LNCaP clone FGC (cell line): ENCODE measurements around the gene SLAMF9.
A peak's percentile ranks its signal among the peaks of the same experiment; 100 is the strongest.

ENCODE experiments used
- DNase-seq: peaks from one replicate; pipeline ENCODE4 v3.0.0-alpha.2; 2011; ENCODE audit warnings: low read depth
- H3K4me3 ChIP-seq: 2 replicates; pipeline ENCODE4 v1.5.1; 2011; ENCODE audit warnings: mild to moderate bottlenecking, low read depth, low read length, control low read depth
- TF ChIP-seq, protein P1 (sequence below): IDR thresholded peaks from 2 replicates; pipeline ENCODE4 v1.5.1; 2012; ENCODE audit warnings: mild to moderate bottlenecking; ENCODE audit not compliant: control insufficient read depth, insufficient read depth; ENCODE audit errors: extremely low read depth

Gene SLAMF9

DNA sequence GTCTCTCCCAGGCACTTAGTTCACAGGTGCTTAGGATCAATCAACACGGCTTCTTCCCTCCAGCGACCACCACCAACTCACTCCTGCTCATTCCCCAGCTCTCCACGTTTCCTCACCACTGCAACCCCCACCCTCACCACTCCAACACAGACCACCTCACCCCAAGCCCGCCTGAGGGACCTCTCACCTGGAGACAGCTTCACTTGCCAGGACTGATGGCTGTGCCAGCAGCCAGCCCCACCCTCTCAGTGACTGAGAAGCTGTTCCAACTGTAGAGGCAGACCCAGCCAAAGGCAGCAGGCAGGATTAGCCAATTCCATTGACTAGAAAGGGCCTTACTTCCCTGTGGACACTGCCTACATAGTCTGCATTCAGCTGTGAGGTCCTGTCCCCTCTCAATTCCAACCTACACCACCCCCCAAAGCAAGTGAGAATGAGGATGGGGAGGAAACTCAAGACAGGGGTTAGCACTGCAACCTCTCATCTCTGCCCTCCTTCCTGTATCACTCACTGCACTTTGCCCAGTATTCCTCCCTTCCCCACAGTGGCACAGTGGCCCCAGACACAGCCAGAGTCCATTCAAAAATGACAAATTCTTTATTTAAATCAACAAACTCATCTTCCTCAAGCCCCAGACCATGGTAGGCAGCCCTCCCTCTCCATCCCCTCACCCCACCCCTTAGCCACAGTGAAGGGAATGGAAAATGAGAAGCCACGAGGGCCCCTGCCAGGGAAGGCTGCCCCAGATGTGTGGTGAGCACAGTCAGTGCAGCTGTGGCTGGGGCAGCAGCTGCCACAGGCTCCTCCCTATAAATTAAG is 36.3 kb downstream of the SLAMF9 start:
- DNase-seq, result no peak
- H3K4me3 ChIP-seq, result no peak overlapping the region
- TF ChIP-seq, protein P1, sequence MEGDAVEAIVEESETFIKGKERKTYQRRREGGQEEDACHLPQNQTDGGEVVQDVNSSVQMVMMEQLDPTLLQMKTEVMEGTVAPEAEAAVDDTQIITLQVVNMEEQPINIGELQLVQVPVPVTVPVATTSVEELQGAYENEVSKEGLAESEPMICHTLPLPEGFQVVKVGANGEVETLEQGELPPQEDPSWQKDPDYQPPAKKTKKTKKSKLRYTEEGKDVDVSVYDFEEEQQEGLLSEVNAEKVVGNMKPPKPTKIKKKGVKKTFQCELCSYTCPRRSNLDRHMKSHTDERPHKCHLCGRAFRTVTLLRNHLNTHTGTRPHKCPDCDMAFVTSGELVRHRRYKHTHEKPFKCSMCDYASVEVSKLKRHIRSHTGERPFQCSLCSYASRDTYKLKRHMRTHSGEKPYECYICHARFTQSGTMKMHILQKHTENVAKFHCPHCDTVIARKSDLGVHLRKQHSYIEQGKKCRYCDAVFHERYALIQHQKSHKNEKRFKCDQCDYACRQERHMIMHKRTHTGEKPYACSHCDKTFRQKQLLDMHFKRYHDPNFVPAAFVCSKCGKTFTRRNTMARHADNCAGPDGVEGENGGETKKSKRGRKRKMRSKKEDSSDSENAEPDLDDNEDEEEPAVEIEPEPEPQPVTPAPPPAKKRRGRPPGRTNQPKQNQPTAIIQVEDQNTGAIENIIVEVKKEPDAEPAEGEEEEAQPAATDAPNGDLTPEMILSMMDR, result no peak

DNA sequence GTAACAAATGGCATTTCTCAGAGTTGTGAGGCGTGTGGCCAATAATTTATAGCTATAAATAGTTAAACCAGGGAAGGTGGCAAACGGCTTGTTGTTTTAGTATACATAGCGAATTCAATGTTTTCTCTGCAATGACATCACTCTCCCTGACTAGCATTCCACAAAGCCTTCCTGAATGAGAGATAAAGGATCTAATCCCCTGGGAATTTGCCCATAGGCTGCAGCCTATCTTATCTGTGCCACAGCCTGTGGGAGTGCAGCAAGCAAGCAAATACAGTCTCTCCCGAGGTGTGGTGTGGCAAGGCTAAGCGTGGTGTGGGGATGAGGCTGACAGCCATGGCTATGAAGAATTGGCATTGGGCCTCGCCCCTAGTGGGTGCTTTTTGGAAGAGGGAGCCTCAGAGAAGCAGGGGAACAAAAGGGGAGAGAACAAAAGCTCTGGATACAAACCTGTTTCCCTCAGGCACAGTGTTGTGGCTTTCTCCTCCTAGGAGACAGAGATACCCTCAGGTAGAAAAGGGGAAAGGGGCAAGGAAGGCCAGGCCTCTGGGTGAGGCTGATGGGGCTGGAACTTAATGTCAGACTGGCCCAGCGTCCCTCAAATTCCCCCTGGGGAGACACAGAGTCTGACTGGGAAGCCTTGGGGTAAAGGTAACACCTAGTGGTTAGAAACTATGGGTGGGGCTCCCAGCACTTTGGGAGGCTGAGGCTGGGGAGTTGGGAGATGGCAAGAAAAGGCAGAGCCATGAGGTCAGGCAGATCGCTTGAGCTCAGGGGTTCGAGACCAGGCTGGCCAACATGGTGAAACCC is 37.6 kb downstream of the SLAMF9 start:
- DNase-seq, result peak; percentile 97
- H3K4me3 ChIP-seq, result no peak overlapping the region
- TF ChIP-seq, protein P1, result no peak

DNA sequence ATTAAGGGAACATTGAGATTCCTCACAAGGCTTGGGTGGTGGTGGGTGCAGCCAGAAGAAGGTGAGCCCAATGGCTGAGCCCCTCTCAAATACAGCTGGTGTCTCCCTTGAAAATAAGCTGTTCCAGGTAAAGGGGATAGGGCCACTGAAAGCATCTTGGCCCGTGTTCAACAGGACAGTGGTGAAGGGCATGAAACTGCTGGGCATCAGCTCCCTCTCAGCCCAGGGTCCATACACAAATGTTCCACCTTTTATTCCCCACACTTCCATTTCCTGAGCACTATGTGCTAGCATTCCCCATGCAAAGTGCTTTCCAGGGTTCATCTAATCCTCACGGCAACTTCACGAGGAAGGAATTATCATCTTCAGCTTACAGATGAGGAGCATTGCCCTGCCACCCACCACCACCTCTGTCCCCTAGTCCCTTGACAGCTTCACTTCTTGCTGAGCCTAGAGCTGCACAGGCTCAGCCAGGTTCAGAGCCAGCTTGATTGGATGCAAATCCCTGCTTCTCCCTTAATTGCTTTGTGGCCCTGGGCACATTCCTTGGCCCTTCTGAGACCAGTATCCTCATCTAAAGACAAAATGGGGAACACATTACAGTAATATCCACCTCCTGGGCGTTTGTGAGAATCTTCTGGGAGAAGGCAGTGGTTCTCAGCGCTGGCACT is 38.3 kb downstream of the SLAMF9 start:
- TF ChIP-seq, protein P1, result no peak
- H3K4me3 ChIP-seq, result no peak overlapping the region
- DNase-seq, result no peak

DNA sequence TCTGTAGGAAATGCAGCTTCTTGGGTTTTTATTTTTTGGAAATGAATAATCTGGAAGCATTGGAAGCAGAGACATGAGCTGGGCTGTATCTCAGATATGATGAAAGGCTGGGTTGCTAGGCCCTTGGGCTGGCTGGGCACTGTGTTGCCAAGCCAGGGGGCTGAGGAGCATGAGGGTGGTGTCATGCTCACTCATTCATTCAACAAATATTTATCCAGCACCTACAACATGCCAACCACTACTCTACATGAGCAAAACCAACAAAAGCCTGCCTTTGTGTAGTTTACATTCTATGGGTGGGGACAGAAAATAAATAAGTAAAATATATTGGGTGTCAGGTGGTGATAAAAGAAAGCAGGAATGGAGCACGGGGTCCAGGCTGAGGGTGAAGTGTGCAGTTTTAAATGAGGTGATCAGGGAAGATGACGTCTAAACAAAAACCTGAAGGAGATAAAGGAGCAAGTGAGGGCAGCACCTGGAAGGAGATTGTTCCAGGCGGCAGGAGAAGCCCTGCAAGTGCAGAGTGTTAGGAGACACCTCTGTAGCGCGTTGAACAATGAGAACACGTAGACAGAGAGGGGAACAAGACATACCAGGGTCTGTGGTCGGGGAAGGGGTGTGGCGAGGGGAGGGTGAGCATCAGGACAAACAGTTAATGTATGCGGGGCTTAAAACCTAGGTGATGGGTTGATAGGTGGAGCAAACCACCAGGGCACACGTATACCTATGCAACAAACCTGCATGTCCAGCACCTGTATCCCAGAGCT is 39.6 kb downstream of the SLAMF9 start:
- no peak for DNase-seq
- no peak overlapping the region for H3K4me3 ChIP-seq
- TF ChIP-seq, protein P1, result no peak

DNA sequence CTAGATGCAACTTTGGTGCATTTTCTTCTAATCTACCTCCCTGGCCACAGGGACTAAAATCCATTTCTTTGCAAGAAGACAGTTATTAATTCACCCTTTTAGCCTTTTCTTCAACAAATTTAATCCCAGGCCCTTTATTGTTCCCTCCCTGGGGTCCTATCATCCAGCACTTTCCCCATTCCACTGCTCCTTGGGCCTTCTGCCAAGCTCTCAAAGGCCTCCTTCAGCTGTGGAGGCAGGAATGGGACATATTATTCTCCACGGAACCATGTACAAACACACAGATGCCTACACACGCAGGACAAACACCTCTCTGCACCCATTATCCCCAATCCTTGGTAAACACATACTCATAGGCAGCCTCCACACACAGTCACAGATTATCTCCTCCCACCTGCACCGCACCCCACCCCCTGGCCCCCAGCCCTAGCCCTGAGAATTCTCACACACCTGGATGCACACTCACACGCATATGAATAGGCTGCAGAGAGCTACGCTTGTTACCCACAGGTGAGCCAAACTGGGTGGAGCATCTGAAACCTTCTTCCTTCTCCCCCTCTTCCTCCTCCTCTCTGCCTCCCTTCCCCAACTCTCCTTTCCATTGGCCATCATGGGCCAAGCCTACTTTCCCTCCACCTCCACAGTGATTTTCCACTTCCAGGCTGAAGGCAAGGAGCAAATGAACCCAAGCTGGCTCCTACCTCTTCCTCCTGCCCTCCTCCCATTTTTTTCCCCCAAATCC is 40.4 kb downstream of the SLAMF9 start:
- TF ChIP-seq, protein P1, result no peak
- H3K4me3 ChIP-seq, result no peak overlapping the region
- DNase-seq, result no peak

DNA sequence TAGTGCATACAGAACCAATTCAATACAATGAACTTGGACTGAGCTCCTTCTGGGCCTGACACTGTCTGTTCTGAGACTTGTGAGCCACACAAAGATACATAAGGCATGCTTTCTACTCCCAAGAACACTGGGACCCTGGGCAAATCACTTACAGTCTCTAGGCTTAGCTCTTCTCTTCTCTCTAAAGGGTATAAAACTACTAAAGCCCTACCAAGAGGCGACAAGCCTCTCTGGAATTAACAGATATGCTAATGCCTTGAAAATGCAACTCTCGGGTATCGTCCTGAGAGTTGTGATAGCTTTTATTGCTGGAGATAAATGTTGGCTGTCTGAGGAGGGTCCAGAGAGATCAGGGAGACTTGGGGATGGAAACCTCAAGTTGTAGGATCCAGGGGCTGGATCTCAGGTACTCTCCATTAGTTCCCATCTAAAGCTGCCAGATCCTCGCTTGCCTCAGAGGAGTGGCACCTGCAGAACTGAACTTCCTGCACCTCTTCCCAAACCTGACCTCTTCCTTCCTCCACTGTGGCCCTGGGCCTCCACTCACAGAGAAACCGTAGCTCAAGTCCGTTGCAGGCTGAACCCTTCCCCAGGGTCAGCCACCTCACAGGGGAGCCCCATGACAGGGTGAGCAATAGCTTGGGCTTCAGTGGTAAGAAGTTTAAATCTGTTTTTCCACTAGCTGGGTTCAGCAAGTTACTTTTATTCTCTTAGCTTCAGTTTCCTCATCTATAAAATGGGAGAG is 42.5 kb downstream of the SLAMF9 start:
- no peak for DNase-seq
- TF ChIP-seq, protein P1, result no peak
- no peak overlapping the region for H3K4me3 ChIP-seq
